Parathyroid adenoma (tissue), 2 donors: Measurements from ENCODE around the gene RNPC3.
"Not testable (repeated sequence)": the region's sequence is repeated elsewhere in the genome, so short reads cannot be mapped to it uniquely, and the experiment has no call there.

Experiments used
- H2AFZ ChIP-seq: fragments of 300-600 bp; sonication (generic); one replicate; pipeline ENCODE4 v1.7.0; 2017; ENCODE audit warnings: antibody characterized with exemption, mild to moderate bottlenecking
- H3K27ac ChIP-seq: fragments of 300-600 bp; sonication (generic); one replicate; pipeline ENCODE4 v1.7.0; 2017
- H3K27me3 ChIP-seq: fragments of 300-600 bp; sonication (generic); one replicate; pipeline ENCODE4 v1.7.0; 2017; ENCODE audit warnings: low read length; ENCODE audit not compliant: control insufficient read depth, insufficient read depth
- H3K36me3 ChIP-seq: fragments of 300-600 bp; sonication (generic); one replicate; pipeline ENCODE4 v1.7.0; 2017; ENCODE audit warnings: low read length; ENCODE audit not compliant: control insufficient read depth, insufficient read depth
- H3K4me1 ChIP-seq: fragments of 300-600 bp; sonication (generic); one replicate; pipeline ENCODE4 v1.7.0; 2017; ENCODE audit warnings: control low read depth
- H3K4me2 ChIP-seq: fragments of 300-600 bp; sonication (generic); one replicate; pipeline ENCODE4 v1.7.0; 2017; ENCODE audit warnings: low read length
- H3K4me3 ChIP-seq: fragments of 300-600 bp; sonication (generic); one replicate; pipeline ENCODE4 v1.7.0; 2017; ENCODE audit warnings: low read depth, low read length
- H3K79me2 ChIP-seq: fragments of 300-600 bp; sonication (generic); one replicate; pipeline ENCODE4 v1.7.0; 2017; ENCODE audit warnings: control low read depth
- H3K9ac ChIP-seq: fragments of 300-600 bp; sonication (generic); one replicate; pipeline ENCODE4 v1.7.0; 2017; ENCODE audit warnings: mild to moderate bottlenecking
- H3K9me3 ChIP-seq: fragments of 300-600 bp; sonication (generic); one replicate; pipeline ENCODE4 v1.7.0; 2017; ENCODE audit warnings: low read length; ENCODE audit not compliant: control insufficient read depth
- CTCF ChIP-seq: fragments of 300-600 bp; sonication (generic); IDR thresholded peaks from one replicate; pipeline ENCODE4 v1.7.0; 2017; ENCODE audit warnings: antibody characterized with exemption, mild to moderate bottlenecking
- donor health status: primary hyperparathyroidism.

RNPC3 gene

GRCh38 chr1:103563056-103563455 is 37.6 kb downstream of the RNPC3 start:
- Histone ChIP-seq H3K4me3 (no peak overlapping the region), H3K36me3 (no peaks in the 10 kb centered on the region), H3K79me2 (no peaks in the 10 kb centered on the region), H3K9me3 (no peaks in the 10 kb centered on the region), H3K27me3 (no peaks in the 10 kb centered on the region), H3K4me2 (no peak overlapping the region), H2AFZ (no peak overlapping the region), H3K27ac (no peak overlapping the region), H3K9ac (no peak overlapping the region), H3K4me1 (no peaks in the 10 kb centered on the region)
- TF ChIP-seq CTCF = no peak

GRCh38 chr1:103569493-103569892 is 44.0 kb downstream of the RNPC3 start:
- Histone ChIP-seq H3K36me3 (no peaks in the 10 kb centered on the region), H3K79me2 (no peaks in the 10 kb centered on the region), H2AFZ (no peak overlapping the region), H3K9ac (no peak overlapping the region), H3K4me3 (no peak overlapping the region), H3K4me2 (no peak overlapping the region), H3K9me3 (no peaks in the 10 kb centered on the region), H3K4me1 (no peaks in the 10 kb centered on the region), H3K27me3 (no peaks in the 10 kb centered on the region), H3K27ac (no peak overlapping the region)
- TF ChIP-seq CTCF = no peak

DNA sequence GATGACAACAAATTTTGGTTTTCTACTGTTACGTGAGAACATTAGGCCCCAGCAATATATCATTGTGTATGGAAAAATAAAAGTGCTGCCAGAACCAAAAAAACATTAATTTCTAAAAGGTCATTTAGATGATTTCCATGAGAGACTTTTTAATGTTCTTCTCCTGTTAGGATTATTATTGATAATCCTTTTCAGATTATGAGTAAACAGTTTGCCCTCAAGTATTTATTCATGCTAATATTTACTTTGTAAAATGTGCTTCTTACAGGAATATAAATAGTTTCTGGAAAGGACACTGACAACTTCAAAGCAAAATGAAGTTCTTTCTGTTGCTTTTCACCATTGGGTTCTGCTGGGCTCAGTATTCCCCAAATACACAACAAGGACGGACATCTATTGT is 45.8 kb downstream of the RNPC3 start, which contains the start of gene AMY2B:
AMY2B (plus strand) TSS at position 301 of the 400 bp plus-strand sequence; CDS start at position 315, 14 bp downstream.
- not testable (repeated sequence) for H3K4me2 ChIP-seq, H2AFZ ChIP-seq, H3K27me3 ChIP-seq, H3K79me2 ChIP-seq, H3K9me3 ChIP-seq, H3K27ac ChIP-seq, H3K4me3 ChIP-seq, H3K9ac ChIP-seq, H3K4me1 ChIP-seq, H3K36me3 ChIP-seq

DNA sequence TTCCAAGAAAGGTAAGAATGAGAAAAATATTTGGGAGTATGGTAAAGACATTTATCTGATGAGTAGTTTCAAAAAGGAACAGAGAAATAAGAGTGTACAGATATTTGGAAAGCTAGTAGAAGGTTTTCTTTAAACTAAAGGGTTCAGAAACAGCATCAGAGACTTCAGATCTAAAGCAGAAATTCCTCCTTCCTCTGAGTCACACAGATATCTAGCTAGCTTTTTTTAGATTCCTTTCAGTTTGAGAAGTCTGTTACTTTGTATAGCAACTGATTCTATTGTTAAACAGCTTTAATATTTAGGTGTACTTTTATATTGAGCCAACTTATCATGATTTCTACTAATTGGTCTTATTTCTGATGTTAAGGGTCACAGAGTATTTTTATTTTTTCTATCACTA is 50.6 kb downstream of the RNPC3 start:
- H3K79me2 ChIP-seq = no peaks in the 10 kb centered on the region
- H3K27ac ChIP-seq = no peak overlapping the region
- H3K4me2 ChIP-seq = no peak overlapping the region
- H3K9me3 ChIP-seq = no peaks in the 10 kb centered on the region
- no peak for TF ChIP-seq CTCF
- H2AFZ ChIP-seq = no peak overlapping the region
- H3K4me1 ChIP-seq = no peaks in the 10 kb centered on the region
- H3K4me3 ChIP-seq = no peak overlapping the region
- H3K36me3 ChIP-seq = no peaks in the 10 kb centered on the region
- no peak overlapping the region for H3K9ac ChIP-seq
- no peaks in the 10 kb centered on the region for H3K27me3 ChIP-seq

DNA sequence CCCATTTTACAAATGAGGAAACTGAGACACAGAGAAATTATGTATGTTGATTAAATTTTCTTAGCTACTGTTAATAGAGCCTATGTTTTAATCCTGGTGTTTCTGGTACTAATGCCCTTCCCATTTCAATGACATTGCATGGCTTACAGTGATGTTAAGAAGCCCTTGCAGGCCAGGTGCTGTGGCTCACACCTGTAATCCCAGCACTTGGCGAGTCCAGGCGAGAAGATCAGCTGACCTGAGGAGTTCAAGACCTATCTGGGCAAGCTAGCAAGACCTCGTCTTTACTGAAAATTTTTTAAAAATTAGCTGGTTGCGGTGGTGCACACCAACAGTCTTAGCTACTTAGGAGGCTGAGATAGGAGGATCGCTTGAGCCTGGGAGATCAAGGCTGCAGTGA is 51.3 kb downstream of the RNPC3 start:
- not testable (repeated sequence) for H3K4me1 ChIP-seq, H3K4me2 ChIP-seq, H3K9me3 ChIP-seq, H3K27me3 ChIP-seq, H3K4me3 ChIP-seq, H3K9ac ChIP-seq, H2AFZ ChIP-seq, H3K36me3 ChIP-seq, H3K27ac ChIP-seq, H3K79me2 ChIP-seq

DNA sequence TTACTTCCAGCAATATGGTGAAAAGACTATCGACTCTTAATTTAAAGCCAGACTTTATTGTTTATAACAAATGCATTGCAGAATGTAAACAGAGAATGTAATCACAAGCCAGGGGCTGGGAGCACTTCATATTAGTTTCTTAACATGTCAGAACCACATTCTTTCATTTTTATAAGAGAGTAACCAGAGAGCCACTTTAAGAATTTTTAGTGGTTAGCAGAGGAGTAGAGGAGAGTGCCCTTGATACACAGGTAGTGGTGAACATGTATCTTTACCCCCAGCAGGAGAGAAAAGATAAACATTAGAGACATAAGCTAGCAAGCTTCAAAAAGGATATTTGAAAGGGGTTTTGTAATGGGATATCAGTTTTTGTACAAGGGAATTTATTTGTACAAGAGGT is 57.0 kb downstream of the RNPC3 start:
- no peak overlapping the region for H3K27ac ChIP-seq
- no peak for TF ChIP-seq CTCF
- H3K79me2 ChIP-seq = no peaks in the 10 kb centered on the region
- H3K36me3 ChIP-seq = no peaks in the 10 kb centered on the region
- H2AFZ ChIP-seq = no peak overlapping the region
- H3K4me1 ChIP-seq = no peaks in the 10 kb centered on the region
- H3K27me3 ChIP-seq = no peaks in the 10 kb centered on the region
- H3K4me2 ChIP-seq = no peak overlapping the region
- H3K4me3 ChIP-seq = no peak overlapping the region
- H3K9me3 ChIP-seq = no peaks in the 10 kb centered on the region
- H3K9ac ChIP-seq = no peak overlapping the region
